GM20000 (cell line): ENCODE measurements around the gene PAK4.
A peak's percentile ranks its signal among the peaks of the same experiment; 100 is the strongest.

Source experiments
- DNase-seq: peaks from one replicate; pipeline ENCODE4 v3.0.0; 2012; ENCODE audit warnings: low spot score
- TF ChIP-seq, protein P1 (sequence below): IDR thresholded peaks from 2 replicates; pipeline ENCODE4 v1.5.1; 2012; ENCODE audit warnings: mild to moderate bottlenecking, control low read depth; ENCODE audit errors: extremely low read depth, missing control alignments

PAK4 gene

DNA sequence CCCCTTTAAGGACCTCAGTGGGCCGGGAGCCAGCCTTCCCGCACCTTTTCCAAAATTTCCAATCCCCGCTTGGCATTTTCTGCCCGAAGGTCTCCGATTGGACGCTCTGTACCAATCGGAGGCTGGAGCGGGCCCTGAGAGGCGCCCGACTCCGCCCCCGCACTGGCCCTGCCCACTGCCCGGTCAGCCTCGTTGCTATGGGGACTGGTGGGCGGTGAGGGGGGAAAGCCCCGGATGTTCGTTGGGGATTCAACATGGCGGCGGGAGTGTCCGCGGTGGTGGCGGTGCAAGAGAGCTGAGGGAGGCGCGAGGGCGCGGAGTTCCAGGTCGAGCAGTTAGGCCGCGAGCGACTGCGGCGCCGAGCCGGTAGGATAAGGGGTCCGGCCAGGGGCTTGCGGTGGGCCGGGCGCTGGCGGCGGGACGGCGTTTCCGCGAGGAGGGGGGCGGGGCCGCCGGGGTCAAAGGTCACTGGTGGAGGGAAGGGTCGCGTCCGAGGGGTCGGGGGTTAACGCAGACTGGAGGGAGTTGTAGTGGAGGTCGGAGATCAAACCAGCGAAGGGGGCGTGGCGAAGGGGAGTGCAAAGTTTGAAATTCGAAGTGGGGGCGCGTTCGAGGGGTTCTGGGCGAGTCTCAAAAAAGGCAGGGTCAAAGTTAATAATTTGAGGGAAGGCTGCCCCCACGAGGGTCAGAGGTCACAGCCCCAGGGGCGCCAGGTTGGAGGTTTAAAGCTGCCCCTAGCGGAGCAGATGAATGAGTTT, at the start of gene PAK4:
TSS of gene PAK4 (plus strand) at position 233 of the 758 bp plus-strand sequence. CDS start 43,768 bp downstream, outside the sequence.
- TF ChIP-seq, protein P1, sequence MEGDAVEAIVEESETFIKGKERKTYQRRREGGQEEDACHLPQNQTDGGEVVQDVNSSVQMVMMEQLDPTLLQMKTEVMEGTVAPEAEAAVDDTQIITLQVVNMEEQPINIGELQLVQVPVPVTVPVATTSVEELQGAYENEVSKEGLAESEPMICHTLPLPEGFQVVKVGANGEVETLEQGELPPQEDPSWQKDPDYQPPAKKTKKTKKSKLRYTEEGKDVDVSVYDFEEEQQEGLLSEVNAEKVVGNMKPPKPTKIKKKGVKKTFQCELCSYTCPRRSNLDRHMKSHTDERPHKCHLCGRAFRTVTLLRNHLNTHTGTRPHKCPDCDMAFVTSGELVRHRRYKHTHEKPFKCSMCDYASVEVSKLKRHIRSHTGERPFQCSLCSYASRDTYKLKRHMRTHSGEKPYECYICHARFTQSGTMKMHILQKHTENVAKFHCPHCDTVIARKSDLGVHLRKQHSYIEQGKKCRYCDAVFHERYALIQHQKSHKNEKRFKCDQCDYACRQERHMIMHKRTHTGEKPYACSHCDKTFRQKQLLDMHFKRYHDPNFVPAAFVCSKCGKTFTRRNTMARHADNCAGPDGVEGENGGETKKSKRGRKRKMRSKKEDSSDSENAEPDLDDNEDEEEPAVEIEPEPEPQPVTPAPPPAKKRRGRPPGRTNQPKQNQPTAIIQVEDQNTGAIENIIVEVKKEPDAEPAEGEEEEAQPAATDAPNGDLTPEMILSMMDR, result no peak
- DNase-seq, result peak; percentile 100

DNA sequence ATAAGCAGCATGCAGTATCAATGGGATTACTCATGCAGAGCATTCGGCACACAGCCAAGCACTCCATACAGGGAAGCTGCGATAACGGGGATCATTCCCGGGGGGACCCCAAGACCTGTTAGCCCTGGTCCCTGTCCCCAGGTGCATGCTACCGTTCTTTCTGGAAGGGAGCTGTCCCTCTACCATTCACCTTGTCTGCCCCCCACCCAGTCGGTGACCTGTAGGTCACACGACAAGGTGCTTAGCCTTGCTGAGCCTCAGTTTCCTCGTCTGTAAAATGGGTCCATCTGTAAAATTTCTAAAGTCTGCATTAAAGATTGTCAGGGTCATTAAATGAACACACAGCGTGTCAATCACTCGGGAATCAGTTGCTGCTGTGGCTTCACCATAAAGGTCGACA, 48.3 kb upstream of the PAK4 start:
- no peak for DNase-seq
- TF ChIP-seq, protein P1, result no peak

DNA sequence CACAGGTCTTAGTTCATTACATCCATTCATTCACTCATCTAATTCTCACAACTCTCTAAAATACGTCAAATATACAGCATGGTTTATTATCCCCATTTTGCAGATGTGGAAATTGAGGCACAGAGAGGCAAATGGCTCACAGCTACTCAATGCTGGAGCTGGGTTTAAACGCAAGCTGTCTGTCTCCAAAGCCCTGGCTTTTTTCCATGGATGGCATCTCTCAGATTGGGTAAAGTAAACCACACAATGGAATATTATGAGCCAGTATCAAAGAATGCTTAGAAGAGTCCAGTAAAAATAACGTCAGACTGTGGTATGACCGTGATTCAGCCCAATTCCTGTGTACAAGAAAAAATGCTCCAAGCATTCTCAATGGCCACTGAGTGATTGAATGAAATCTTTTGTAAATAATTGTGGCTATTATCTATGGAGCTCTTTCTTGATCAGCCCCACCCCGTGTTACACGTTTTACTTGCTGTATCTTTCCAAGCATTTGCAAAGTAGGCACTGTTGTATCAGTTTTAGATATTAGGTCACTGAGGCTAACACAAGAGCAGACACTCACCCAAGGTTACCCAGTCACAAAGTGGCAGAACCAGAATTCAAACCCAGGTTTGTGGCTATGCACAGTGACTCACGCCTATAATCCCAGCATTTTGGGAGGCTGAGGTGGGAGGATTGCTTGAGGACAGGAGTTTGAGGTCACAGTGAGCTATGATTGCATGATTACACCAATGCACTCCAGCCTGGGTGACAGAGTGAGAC, 47.0 kb upstream of the PAK4 start:
- TF ChIP-seq, protein P1, result no peak
- no peak for DNase-seq

DNA sequence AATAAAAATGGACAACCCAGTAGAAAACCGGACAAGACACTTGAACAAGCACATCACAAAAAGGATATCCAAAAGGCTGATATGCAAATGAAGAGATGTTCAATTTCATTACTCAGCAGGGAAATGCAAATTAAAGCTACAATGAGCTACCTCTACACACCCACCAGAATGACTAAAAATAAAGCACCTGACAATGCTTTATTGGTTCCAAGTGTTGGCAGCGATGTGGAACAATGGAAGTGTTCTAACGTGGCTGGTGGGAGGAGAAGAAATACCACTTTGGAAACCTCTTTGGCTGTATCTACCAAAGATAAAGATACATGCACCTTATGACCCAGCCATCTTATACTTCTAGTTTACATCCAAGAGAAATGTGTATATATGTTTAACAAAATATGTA, 45.2 kb upstream of the PAK4 start:
- no peak for DNase-seq
- TF ChIP-seq, protein P1, result no peak

DNA sequence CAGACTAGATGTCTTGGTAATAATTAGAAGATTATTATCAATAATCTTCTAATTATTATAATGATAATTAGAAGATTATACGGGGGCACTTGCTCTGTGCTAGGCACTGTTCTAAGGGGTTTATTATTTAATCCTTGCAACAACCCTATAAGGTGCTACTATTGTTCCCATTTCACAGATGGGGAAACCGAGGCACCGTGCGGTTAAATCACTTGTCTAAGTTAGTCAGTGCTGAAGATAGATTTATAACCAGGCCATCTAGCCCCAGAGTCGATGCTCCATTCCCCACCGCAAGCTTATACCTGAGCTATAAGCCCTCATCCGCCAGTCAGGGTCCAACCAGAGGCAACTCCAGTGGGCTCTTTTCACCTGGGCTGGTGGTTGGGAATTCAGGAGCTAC, 43.4 kb upstream of the PAK4 start:
- no peak for DNase-seq
- TF ChIP-seq, protein P1, result no peak

DNA sequence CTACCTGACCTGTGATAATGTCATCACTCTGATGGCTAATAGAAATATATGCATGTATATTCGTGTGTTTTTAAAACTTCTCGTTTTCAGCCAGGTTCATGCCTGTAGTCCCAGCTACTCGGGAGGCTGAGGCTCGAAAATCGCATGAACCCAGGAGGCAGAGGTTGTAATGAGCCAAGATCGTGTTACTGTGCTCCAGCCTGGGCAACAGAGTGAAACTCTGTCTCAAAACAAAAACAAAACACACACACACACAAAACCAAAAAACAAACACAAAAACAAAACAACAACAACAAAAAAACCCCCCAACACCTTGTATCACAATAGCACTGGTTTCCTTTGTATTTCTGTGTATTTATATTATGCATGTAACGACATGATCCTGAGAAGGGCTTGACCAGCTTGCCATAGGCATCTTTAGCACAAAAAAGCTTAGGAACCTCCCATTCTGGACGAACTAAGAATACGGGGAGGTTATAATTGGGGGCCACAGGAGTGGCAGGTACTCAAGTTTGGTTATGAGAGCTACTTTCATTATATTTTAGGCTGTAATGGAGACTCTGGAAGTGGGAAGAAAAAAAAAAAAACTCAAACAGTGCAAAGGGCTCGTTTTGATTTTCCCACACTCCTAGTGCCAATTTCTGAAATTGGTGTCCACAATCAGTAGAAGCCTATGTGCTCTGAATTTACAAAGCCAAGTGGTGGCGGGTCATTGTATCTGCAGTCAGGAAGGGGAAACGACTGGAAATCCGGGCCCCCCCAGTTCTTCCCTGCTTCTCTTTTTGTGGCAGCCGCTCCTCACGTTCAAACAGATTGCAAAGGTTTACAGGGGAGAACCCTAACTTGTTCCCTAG, 42.6 kb upstream of the PAK4 start:
- DNase-seq, result no peak
- TF ChIP-seq, protein P1, result no peak
